Psoas muscle (tissue), 8 donors: ENCODE data around the gene PRKCI. TPM values are rescaled to one million over a fixed set of nuclear protein-coding genes. Genes with fewer than 3 reads are reported as not detected.

Source experiments
- ATAC-seq, 4 donors: fragments of 200-7000 bp; cut with Tn5 transposase; one replicate each; pipeline ENCODE4 v1.9.1; 2020; ENCODE audit warnings: moderate library complexity in 3 of 4, mild to moderate bottlenecking in 2 of 4
- DNase-seq, 2 donors: peaks; one replicate each; pipeline ENCODE4 v3.0.0-alpha.2; 2020
- H3K27ac ChIP-seq: fragments of 200-600 bp; one replicate; pipeline ENCODE4 v1.8.0; 2022
- H3K27me3 ChIP-seq, 3 donors: fragments of 200-600 bp in 1 of 3; one replicate each; pipeline versions ENCODE4 v1.6.1 to v1.8.0; 2013 to 2022; ENCODE audit warnings: low read length in 2 of 3, mild to moderate bottlenecking in 2 of 3, moderate library complexity in 1 of 3; ENCODE audit not compliant: insufficient read depth in 3 of 3
- H3K36me3 ChIP-seq, 2 donors: fragments of 200-600 bp in 1 of 2; one replicate each; pipeline versions ENCODE4 v1.6.1 to v1.8.0; 2013 to 2022; ENCODE audit warnings: low read depth in 1 of 2, mild to moderate bottlenecking in 1 of 2, moderate library complexity in 1 of 2; ENCODE audit not compliant: insufficient read depth in 1 of 2
- H3K4me1 ChIP-seq: fragments of 200-600 bp; one replicate; pipeline ENCODE4 v1.8.0; 2022
- H3K4me3 ChIP-seq: fragments of 200-600 bp; one replicate; pipeline ENCODE4 v1.8.0; 2022; ENCODE audit warnings: mild to moderate bottlenecking
- H3K9me3 ChIP-seq: fragments of 200-600 bp; one replicate; pipeline ENCODE4 v1.8.0; 2022
- WGBS, 3 donors: extraction: QIAGEN DNeasy Blood & Tissue Kit; methylation state at CpG; one replicate each; pipeline versions ENCODE4 v1.1.6 to v1.1.7; 2013; 5-methylcytosine and 5-hydroxymethylcytosine counted together
- intact Hi-C, 2 donors: fragments of 100-400 bp; cut with DNase I; formaldehyde crosslinking; loops; one replicate each; pipeline versions ENCODE4 v1.11.0 to v1.14.2; 2022
- polyA plus RNA-seq, 3 donors: library from polyadenylated mRNA; stranded (reverse); fragments of 200-250 nt; gene quantifications; one replicate each; pipeline ENCODE4 v1.2.3, GENCODE V29; 2013
- total RNA-seq, 4 donors: library from RNA; stranded (reverse); fragmentation: NEBNext Ultra II Directional in 2 of 4; extraction: Animal tissue kit (Norgen Biotek cat#: 25700) in 2 of 4; gene quantifications; one replicate each; pipeline versions ENCODE4 v1.2.1 to v1.2.4, GENCODE V29; 2021 to 2023
- TF ChIP-seq, protein P1 (sequence below): fragments of 200-600 bp; IDR thresholded peaks from one replicate; pipeline ENCODE4 v1.8.0; 2022; ENCODE audit warnings: antibody characterized with exemption
- donor health status: healthy with polysubstance abuse.
- donor health status: DM: no; HTN: no; CAD: no; lungs with moderate emphysema.
- donor health status: Bipolar disorder and iron deficiency.
- donor health status: healthy.
- donor health status: DM: yes; HTN: yes; CAD: no.
- donor health status: DM: no; HTN: no; CAD: no.
- donor health status: DM: no; HTN: no; CAD: no.
- donor health status: DM: yes; HTN: yes; CAD: no.

Gene PRKCI
- total and polyA plus RNA-seq, 7 donors: 7.3 to 19.8 (median 14.2) TPM

DNA sequence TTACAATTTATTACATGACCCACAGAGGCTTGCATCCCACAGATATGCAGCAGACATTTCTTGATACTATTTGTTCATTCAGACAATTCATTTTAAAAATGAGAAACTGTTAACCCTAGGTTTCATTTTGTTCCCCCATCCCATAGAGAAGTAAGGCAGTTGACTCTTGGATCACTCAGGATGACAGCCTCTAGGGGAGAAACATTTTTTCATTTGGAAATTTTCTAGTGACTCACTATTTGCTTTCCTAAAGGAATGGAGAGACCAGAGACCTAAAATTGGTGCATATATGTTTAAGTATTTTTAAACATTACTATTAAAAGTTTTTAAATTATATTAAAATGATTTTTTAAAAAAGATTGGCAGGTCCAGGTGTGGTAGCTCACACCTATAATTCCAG is 21.2 kb upstream of the PRKCI start:
- H3K27ac ChIP-seq: no peak overlapping the region
- intact Hi-C loops: no loop called here
- no peaks in the 10 kb centered on the region for H3K36me3 ChIP-seq
- DNase-seq: no peak
- no peaks in the 10 kb centered on the region for H3K9me3 ChIP-seq
- H3K27me3 ChIP-seq: no peaks in the 10 kb centered on the region
- TF ChIP-seq, protein P1, sequence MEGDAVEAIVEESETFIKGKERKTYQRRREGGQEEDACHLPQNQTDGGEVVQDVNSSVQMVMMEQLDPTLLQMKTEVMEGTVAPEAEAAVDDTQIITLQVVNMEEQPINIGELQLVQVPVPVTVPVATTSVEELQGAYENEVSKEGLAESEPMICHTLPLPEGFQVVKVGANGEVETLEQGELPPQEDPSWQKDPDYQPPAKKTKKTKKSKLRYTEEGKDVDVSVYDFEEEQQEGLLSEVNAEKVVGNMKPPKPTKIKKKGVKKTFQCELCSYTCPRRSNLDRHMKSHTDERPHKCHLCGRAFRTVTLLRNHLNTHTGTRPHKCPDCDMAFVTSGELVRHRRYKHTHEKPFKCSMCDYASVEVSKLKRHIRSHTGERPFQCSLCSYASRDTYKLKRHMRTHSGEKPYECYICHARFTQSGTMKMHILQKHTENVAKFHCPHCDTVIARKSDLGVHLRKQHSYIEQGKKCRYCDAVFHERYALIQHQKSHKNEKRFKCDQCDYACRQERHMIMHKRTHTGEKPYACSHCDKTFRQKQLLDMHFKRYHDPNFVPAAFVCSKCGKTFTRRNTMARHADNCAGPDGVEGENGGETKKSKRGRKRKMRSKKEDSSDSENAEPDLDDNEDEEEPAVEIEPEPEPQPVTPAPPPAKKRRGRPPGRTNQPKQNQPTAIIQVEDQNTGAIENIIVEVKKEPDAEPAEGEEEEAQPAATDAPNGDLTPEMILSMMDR: no peak
- H3K4me3 ChIP-seq: no peak overlapping the region
- H3K4me1 ChIP-seq: no peaks in the 10 kb centered on the region
- ATAC-seq: no peak

DNA sequence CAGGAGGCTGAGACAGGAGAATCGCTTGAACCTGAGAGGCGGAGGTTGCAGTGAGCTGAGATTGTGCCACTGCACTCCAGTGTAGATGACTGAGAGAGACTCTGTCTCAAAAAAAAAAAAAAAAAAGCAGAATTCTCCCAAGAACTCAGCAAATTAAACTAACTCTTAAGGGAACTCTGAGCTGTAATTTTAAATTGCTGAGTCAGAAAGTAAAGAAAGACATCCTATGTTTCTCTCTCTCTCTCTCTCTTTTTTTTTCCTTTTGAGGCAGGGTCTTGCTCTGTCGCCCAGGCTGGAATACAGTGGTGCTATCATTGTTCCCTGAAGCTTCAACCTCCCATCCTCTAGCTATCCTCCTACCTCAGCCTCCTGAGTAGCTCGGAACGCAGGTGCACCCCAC is 20.7 kb upstream of the PRKCI start:
- Histone ChIP-seq H3K27ac (no peak overlapping the region), H3K4me1 (no peaks in the 10 kb centered on the region), H3K27me3 (no peaks in the 10 kb centered on the region), H3K4me3 (no peak overlapping the region), H3K9me3 (no peaks in the 10 kb centered on the region), H3K36me3 (no peaks in the 10 kb centered on the region)
- TF ChIP-seq, protein P1: no peak
- DNase-seq (no peak), ATAC-seq (no peak)
- intact Hi-C loops: no loop called here
- 83 to 93% (median 91%) methylated on average over 5 of the region's 5 CpGs for WGBS, 3 donors

GRCh38 chr3:170203457-170203856 is 18.8 kb upstream of the PRKCI start:
- H3K9me3 ChIP-seq: no peaks in the 10 kb centered on the region
- intact Hi-C loops: no loop called here
- no peaks in the 10 kb centered on the region for H3K36me3 ChIP-seq
- H3K27ac ChIP-seq: no peak overlapping the region
- no peaks in the 10 kb centered on the region for H3K4me1 ChIP-seq
- TF ChIP-seq, protein P1: no peak
- H3K27me3 ChIP-seq: no peaks in the 10 kb centered on the region
- no peak overlapping the region for H3K4me3 ChIP-seq
- DNase-seq (no peak), ATAC-seq (no peak)
- 59 to 80% (median 80%) methylated on average over 4 of the region's 4 CpGs for WGBS, 3 donors

GRCh38 chr3:170204023-170204472 is 18.2 kb upstream of the PRKCI start:
- Histone ChIP-seq H3K27ac (no peak overlapping the region), H3K27me3 (no peaks in the 10 kb centered on the region), H3K4me3 (no peak overlapping the region), H3K9me3 (no peaks in the 10 kb centered on the region), H3K36me3 (no peaks in the 10 kb centered on the region), H3K4me1 (no peaks in the 10 kb centered on the region)
- TF ChIP-seq, protein P1: no peak
- intact Hi-C loops: no loop called here
- no peak for DNase-seq
- no peak for ATAC-seq
- WGBS, 3 donors: 48 to 69% (median 54%) methylated on average over 3 of the region's 3 CpGs

GRCh38 chr3:170204509-170204908 is 17.7 kb upstream of the PRKCI start:
- H3K9me3 ChIP-seq: no peaks in the 10 kb centered on the region
- no peak overlapping the region for H3K27ac ChIP-seq
- no peaks in the 10 kb centered on the region for H3K4me1 ChIP-seq
- no peak overlapping the region for H3K4me3 ChIP-seq
- H3K27me3 ChIP-seq: no peaks in the 10 kb centered on the region
- intact Hi-C loops: no loop called here
- H3K36me3 ChIP-seq: no peaks in the 10 kb centered on the region
- ATAC-seq (no peak), DNase-seq (no peak)
- WGBS, 3 donors: 82 to 96% (median 87%) methylated on average over 10 of the region's 10 CpGs
- TF ChIP-seq, protein P1: no peak
